HEK293 (cell line): ENCODE results near the gene PTPRN2.

Source experiments
- CTCF ChIA-PET: fragments of 350-600 bp; formaldehyde crosslinking; extraction: SDS; loops from one replicate; lab custom pipeline; 2021; ENCODE audit warnings: antibody characterized with exemption; lab: Yijun Ruan, JAX
- POLR2A ChIA-PET: fragments of 300-600 bp; formaldehyde crosslinking; extraction: SDS; loops from one replicate; lab custom pipeline; 2020; ENCODE audit warnings: antibody characterized with exemption, inconsistent platforms; lab: Yijun Ruan, JAX
- H3K27ac ChIP-seq: fragments of 200-500 bp; sonication (Bioruptor generic); 2 replicates; pipeline ENCODE4 v1.5.1; 2014; ENCODE audit warnings: low read depth, low read length, control low read depth, inconsistent platforms; ENCODE audit errors: extremely low read depth
- H3K36me3 ChIP-seq, 2 experiments: fragments of 200-500 bp in 1 of 2; sonication (Bioruptor generic) in 1 of 2; 1 replicate in 1 of 2; 2 replicates in 1 of 2; pipeline ENCODE4 v1.5.1; 2014 to 2017; ENCODE audit warnings: inconsistent platforms in 2 of 2, low read length in 2 of 2; ENCODE audit not compliant: control insufficient read depth in 2 of 2, insufficient read depth in 1 of 2
- H3K4me1 ChIP-seq: fragments of 200-500 bp; sonication (Bioruptor generic); 2 replicates; pipeline ENCODE4 v1.5.1; 2014; ENCODE audit warnings: mild to moderate bottlenecking, low read length, inconsistent platforms; ENCODE audit not compliant: control insufficient read depth, insufficient read depth
- H3K4me3 ChIP-seq: 2 replicates; pipeline ENCODE4 v1.5.1; 2011; ENCODE audit warnings: low read depth, mild to moderate bottlenecking, control low read depth, low read length, moderate library complexity
- H3K9me3 ChIP-seq: fragments of 200-500 bp; sonication (Bioruptor generic); 2 replicates; pipeline ENCODE4 v1.5.1; 2014; ENCODE audit warnings: low read depth, low read length, inconsistent platforms; ENCODE audit not compliant: control insufficient read depth, insufficient read depth
- EGR2 ChIP-seq: fragments of 450-650 bp; formaldehyde crosslinking; IDR thresholded peaks from 2 replicates; pipeline ENCODE4 v1.5.1; 2016; ENCODE audit warnings: low read depth, missing biosample characterization, missing genetic modification characterization
- GLIS1 ChIP-seq: fragments of 450-650 bp; formaldehyde crosslinking; IDR thresholded peaks from 2 replicates; pipeline ENCODE4 v1.5.1; 2016; ENCODE audit warnings: missing biosample characterization, missing genetic modification characterization
- KLF8 ChIP-seq: fragments of 450-650 bp; formaldehyde crosslinking; IDR thresholded peaks from 2 replicates; pipeline ENCODE4 v1.5.1; 2016; ENCODE audit warnings: missing biosample characterization, missing genetic modification characterization
- OSR2 ChIP-seq: fragments of 450-650 bp; formaldehyde crosslinking; IDR thresholded peaks from 2 replicates; pipeline ENCODE4 v1.5.1; 2016; ENCODE audit warnings: missing biosample characterization, missing genetic modification characterization
- PRDM1 ChIP-seq: fragments of 450-650 bp; formaldehyde crosslinking; IDR thresholded peaks from 2 replicates; pipeline ENCODE4; 2016; ENCODE audit warnings: missing biosample characterization, missing genetic modification characterization
- SCRT1 ChIP-seq: fragments of 450-650 bp; formaldehyde crosslinking; IDR thresholded peaks from 2 replicates; pipeline ENCODE4 v1.5.1; 2016; ENCODE audit warnings: missing biosample characterization, missing genetic modification characterization, borderline replicate concordance
- SP7 ChIP-seq: fragments of 450-650 bp; formaldehyde crosslinking; IDR thresholded peaks from 2 replicates; pipeline ENCODE4 v1.5.1; 2016; ENCODE audit warnings: missing biosample characterization, missing genetic modification characterization
- ZBTB21 ChIP-seq: fragments of 450-650 bp; formaldehyde crosslinking; IDR thresholded peaks from 2 replicates; pipeline ENCODE4 v1.5.1; 2017; ENCODE audit warnings: missing biosample characterization, missing genetic modification characterization
- ZBTB7A ChIP-seq: fragments of 450-650 bp; formaldehyde crosslinking; IDR thresholded peaks from 2 replicates; pipeline ENCODE4 v1.5.1; 2016; ENCODE audit warnings: low read depth, missing biosample characterization, missing genetic modification characterization
- ZFHX2 ChIP-seq: fragments of 450-650 bp; formaldehyde crosslinking; conservative IDR thresholded peaks from 2 replicates; pipeline ENCODE4 v1.5.1; 2016; ENCODE audit warnings: missing biosample characterization, missing genetic modification characterization
- ZNF184 ChIP-seq: fragments of 450-650 bp; IDR thresholded peaks from 2 replicates; pipeline ENCODE4 v1.5.1; 2018; ENCODE audit warnings: missing biosample characterization, mild to moderate bottlenecking, missing genetic modification characterization
- ZNF221 ChIP-seq: fragments of 450-650 bp; formaldehyde crosslinking; IDR thresholded peaks from 2 replicates; pipeline ENCODE4 v1.5.1; 2017; ENCODE audit warnings: missing biosample characterization, missing genetic modification characterization, borderline replicate concordance
- ZNF302 ChIP-seq: fragments of 450-650 bp; formaldehyde crosslinking; IDR thresholded peaks from 2 replicates; pipeline ENCODE4 v1.5.1; 2016; ENCODE audit warnings: missing biosample characterization, missing genetic modification characterization, low read depth
- ZNF501 ChIP-seq: fragments of 450-650 bp; formaldehyde crosslinking; IDR thresholded peaks from 2 replicates; pipeline ENCODE4 v1.5.1; 2016; ENCODE audit warnings: missing biosample characterization, missing genetic modification characterization
- ZNF585B ChIP-seq: fragments of 450-650 bp; formaldehyde crosslinking; IDR thresholded peaks from 2 replicates; pipeline ENCODE4 v1.5.1; 2016; ENCODE audit warnings: missing biosample characterization, missing genetic modification characterization
- ZNF624 ChIP-seq: fragments of 450-650 bp; formaldehyde crosslinking; IDR thresholded peaks from 2 replicates; pipeline ENCODE4 v1.5.1; 2017; ENCODE audit warnings: missing biosample characterization, missing genetic modification characterization
- ZNF654 ChIP-seq: fragments of 450-650 bp; formaldehyde crosslinking; IDR thresholded peaks from 2 replicates; pipeline ENCODE4 v1.5.1; 2016; ENCODE audit warnings: low read depth, missing biosample characterization, missing genetic modification characterization
- ZNF777 ChIP-seq: fragments of 450-650 bp; formaldehyde crosslinking; IDR thresholded peaks from 2 replicates; pipeline ENCODE4 v1.5.1; 2017; ENCODE audit warnings: missing biosample characterization, missing genetic modification characterization, borderline replicate concordance
- TF ChIP-seq, protein P1 (sequence below): fragments of 450-650 bp; formaldehyde crosslinking; IDR thresholded peaks from 2 replicates; pipeline ENCODE4 v1.5.1; 2016; ENCODE audit warnings: missing biosample characterization, missing genetic modification characterization
- TF ChIP-seq, protein P2 (sequence below): fragments of 450-650 bp; formaldehyde crosslinking; IDR thresholded peaks from 2 replicates; pipeline ENCODE4 v1.5.1; 2016; ENCODE audit warnings: missing biosample characterization, missing genetic modification characterization
- TF ChIP-seq, protein P3 (sequence below): fragments of 450-650 bp; formaldehyde crosslinking; IDR thresholded peaks from 2 replicates; pipeline ENCODE4 v1.5.1; 2016; ENCODE audit warnings: missing biosample characterization, missing genetic modification characterization
- TF ChIP-seq, protein P4 (sequence below): fragments of 450-650 bp; formaldehyde crosslinking; IDR thresholded peaks from 2 replicates; pipeline ENCODE4 v1.5.1; 2016; ENCODE audit warnings: missing biosample characterization, missing genetic modification characterization, borderline replicate concordance

The PTPRN2 gene

DNA sequence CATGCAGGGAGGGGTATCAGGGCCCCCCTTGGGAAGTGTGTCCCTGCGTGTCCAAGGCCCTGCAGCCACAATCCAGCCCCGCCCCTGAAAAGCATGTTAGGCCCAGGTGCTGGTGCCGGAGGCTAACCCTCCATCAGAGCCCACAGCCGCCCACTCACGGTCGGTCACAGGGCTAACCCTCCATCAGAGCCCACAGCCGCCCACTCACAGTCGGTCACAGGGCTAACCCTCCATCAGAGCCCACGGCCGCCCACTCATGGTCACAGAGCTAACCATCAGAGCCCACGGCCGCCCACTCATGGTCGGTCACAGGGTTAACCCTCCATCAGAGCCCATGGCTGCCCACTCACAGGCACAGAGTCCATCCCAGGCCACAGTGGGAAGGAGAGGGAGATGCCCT is 824.8 kb downstream of the PTPRN2 start:
- Histone ChIP-seq H3K9me3 (no peaks in the 10 kb centered on the region), H3K4me3 (no peak overlapping the region), H3K36me3 (no peaks in the 10 kb centered on the region), H3K4me1 (no peaks in the 10 kb centered on the region), H3K27ac (no peak overlapping the region)
- ChIA-PET CTCF (no interaction called here), POLR2A (no interaction called here)
- TF ChIP-seq SP7 (tag by site-specific recombination), result no peak
- peak; percentile 97 for TF ChIP-seq EGR2
- no peak for TF ChIP-seq ZNF624 (tag by site-specific recombination)
- peak; percentile 94 for TF ChIP-seq ZFHX2

DNA sequence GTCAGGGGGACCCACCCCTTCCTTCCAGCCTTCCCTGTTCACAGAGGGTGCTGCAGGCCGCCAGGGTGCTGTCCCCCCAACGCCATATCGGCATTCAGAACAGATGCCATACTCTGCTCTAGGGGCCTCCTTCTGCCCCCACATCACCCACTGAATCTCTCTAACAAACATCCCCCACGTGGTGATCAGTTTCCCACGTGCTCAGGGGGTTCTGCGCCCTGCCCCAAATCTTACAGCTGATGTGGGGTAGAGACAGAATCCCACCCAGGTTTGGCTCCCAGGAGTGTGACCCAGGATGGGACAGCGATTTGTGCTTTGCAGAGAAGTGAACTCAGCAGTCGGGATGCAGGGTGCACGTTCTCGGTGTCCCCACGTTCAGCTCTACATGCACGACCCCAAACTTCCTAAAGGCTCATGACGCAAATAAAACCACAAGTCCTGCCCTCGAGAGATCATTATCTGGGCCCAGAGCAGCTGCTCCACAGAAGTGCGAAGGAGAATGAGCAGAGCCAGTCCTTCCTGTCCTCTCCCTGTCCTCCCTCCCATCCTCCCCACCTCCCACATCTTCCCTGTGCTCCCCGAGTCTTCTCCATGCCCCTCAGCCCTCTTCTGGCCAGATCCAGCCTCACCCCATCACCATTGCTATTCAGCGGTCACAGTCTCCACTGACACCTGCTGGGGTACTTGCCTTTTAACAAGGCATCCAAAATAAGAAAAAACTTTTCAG is 827.5 kb downstream of the PTPRN2 start:
- no peak overlapping the region for H3K4me3 ChIP-seq
- H3K9me3 ChIP-seq, result no peaks in the 10 kb centered on the region
- no peaks in the 10 kb centered on the region for H3K36me3 ChIP-seq
- ChIA-PET POLR2A (no interaction called here), CTCF (no interaction called here)
- no peak overlapping the region for H3K27ac ChIP-seq
- no peaks in the 10 kb centered on the region for H3K4me1 ChIP-seq
- TF ChIP-seq ZNF184 (tag by site-specific recombination) (no peak), GLIS1 (tag by site-specific recombination) (no peak), ZNF654 (tag by site-specific recombination) (no peak)
- TF ChIP-seq, protein P1, sequence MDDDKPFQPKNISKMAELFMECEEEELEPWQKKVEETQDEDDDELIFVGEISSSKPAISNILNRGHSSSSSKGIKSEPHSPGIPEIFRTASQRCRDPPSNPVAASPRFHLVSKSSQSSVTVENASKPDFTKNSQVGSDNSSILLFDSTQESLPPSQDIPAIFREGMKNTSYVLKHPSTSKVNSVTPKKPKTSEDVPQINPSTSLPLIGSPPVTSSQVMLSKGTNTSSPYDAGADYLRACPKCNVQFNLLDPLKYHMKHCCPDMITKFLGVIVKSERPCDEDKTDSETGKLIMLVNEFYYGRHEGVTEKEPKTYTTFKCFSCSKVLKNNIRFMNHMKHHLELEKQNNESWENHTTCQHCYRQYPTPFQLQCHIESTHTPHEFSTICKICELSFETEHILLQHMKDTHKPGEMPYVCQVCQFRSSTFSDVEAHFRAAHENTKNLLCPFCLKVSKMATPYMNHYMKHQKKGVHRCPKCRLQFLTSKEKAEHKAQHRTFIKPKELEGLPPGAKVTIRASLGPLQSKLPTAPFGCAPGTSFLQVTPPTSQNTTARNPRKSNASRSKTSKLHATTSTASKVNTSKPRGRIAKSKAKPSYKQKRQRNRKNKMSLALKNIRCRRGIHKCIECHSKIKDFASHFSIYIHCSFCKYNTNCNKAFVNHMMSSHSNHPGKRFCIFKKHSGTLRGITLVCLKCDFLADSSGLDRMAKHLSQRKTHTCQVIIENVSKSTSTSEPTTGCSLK, result no peak
- TF ChIP-seq, protein P2, sequence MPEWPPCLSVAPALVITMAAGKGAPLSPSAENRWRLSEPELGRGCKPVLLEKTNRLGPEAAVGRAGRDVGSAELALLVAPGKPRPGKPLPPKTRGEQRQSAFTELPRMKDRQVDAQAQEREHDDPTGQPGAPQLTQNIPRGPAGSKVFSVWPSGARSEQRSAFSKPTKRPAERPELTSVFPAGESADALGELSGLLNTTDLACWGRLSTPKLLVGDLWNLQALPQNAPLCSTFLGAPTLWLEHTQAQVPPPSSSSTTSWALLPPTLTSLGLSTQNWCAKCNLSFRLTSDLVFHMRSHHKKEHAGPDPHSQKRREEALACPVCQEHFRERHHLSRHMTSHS (tag by site-specific recombination), result no peak
- TF ChIP-seq, protein P3, sequence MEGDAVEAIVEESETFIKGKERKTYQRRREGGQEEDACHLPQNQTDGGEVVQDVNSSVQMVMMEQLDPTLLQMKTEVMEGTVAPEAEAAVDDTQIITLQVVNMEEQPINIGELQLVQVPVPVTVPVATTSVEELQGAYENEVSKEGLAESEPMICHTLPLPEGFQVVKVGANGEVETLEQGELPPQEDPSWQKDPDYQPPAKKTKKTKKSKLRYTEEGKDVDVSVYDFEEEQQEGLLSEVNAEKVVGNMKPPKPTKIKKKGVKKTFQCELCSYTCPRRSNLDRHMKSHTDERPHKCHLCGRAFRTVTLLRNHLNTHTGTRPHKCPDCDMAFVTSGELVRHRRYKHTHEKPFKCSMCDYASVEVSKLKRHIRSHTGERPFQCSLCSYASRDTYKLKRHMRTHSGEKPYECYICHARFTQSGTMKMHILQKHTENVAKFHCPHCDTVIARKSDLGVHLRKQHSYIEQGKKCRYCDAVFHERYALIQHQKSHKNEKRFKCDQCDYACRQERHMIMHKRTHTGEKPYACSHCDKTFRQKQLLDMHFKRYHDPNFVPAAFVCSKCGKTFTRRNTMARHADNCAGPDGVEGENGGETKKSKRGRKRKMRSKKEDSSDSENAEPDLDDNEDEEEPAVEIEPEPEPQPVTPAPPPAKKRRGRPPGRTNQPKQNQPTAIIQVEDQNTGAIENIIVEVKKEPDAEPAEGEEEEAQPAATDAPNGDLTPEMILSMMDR (tag by site-specific recombination), result 0 out of 2 replicates have a peak, but pooled peaks have one; percentile 25

DNA sequence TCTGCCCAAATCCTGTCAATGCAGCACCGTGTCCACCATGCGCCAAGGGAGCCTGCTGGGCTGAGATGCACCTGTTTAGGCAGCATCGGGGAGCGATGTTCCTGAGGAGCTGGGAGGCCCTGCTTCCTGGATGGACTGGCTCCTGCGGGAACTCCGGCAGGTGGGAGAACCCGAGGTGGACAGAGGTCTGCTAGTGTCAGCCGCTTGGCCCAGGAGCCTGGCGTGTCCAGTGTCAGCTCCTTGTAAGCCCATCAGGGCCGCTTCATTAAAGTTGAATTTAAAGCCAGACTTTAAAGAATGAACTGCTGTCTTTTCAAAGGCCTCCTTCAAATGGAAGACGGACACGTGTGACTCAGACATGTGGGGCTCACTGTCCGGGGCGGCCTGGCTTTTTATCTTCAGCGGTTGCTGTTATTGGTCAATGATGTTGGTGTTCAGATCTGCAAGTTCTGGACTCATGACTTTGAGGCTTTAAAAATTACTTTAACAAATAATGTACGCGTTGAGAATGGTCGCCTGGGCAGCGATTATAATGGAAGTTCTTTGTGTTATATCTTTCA is 828.3 kb downstream of the PTPRN2 start:
- CTCF ChIA-PET, result interaction anchor here (0.6 kb wide), 1 partner anchor 10 kb away, joined by 3 read pairs; no protein-coding TSS in a partner anchor
- TF ChIP-seq ZBTB21 (tag by site-specific recombination) (no peak), ZNF501 (tag by site-specific recombination) (no peak), ZNF777 (tag by site-specific recombination) (no peak), ZBTB7A (tag by site-specific recombination) (no peak), PRDM1 (tag by site-specific recombination) (no peak), ZNF221 (tag by site-specific recombination) (no peak), ZNF302 (tag by site-specific recombination) (no peak), SCRT1 (tag by site-specific recombination) (no peak), ZNF585B (tag by site-specific recombination) (no peak), OSR2 (no peak), KLF8 (tag by site-specific recombination) (no peak)
- TF ChIP-seq, protein P4, sequence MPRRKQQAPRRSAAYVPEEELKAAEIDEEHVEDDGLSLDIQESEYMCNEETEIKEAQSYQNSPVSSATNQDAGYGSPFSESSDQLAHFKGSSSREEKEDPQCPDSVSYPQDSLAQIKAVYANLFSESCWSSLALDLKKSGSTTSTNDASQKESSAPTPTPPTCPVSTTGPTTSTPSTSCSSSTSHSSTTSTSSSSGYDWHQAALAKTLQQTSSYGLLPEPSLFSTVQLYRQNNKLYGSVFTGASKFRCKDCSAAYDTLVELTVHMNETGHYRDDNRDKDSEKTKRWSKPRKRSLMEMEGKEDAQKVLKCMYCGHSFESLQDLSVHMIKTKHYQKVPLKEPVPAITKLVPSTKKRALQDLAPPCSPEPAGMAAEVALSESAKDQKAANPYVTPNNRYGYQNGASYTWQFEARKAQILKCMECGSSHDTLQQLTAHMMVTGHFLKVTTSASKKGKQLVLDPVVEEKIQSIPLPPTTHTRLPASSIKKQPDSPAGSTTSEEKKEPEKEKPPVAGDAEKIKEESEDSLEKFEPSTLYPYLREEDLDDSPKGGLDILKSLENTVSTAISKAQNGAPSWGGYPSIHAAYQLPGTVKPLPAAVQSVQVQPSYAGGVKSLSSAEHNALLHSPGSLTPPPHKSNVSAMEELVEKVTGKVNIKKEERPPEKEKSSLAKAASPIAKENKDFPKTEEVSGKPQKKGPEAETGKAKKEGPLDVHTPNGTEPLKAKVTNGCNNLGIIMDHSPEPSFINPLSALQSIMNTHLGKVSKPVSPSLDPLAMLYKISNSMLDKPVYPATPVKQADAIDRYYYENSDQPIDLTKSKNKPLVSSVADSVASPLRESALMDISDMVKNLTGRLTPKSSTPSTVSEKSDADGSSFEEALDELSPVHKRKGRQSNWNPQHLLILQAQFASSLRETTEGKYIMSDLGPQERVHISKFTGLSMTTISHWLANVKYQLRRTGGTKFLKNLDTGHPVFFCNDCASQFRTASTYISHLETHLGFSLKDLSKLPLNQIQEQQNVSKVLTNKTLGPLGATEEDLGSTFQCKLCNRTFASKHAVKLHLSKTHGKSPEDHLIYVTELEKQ (tag by site-specific recombination), result no peak
- no peak overlapping the region for H3K4me3 ChIP-seq
- H3K27ac ChIP-seq, result no peak overlapping the region
- H3K9me3 ChIP-seq, result no peaks in the 10 kb centered on the region
- no peaks in the 10 kb centered on the region for H3K36me3 ChIP-seq
- no peaks in the 10 kb centered on the region for H3K4me1 ChIP-seq
- POLR2A ChIA-PET, result no interaction called here
